Measurements from ENCODE around the gene FAM13C.
"Not testable (repeated sequence)": the region's sequence is repeated elsewhere in the genome, so short reads cannot be mapped to it uniquely, and the experiment has no call there.

Gene FAM13C

GRCh38 chr10:59223597-59223996 is 138.8 kb downstream of the FAM13C start:
- DNase-seq: not testable (repeated sequence)

GRCh38 chr10:59222788-59223187 is 139.6 kb downstream of the FAM13C start:
- DNase-seq: no peak

- DNase-seq: no peak
Measured at GRCh38 chr10:59216178-59216869, 146.0 kb downstream of the FAM13C start.

- DNase-seq: no peak
Measured at GRCh38 chr10:59214160-59214559, 148.2 kb downstream of the FAM13C start.

GRCh38 chr10:59212301-59212798 is 150.0 kb downstream of the FAM13C start:
- no peak for DNase-seq

- no peak for DNase-seq
Measured at GRCh38 chr10:59206204-59206720, 156.1 kb downstream of the FAM13C start.

Data from NCI-H748 treated with DMSO at 0.1 percent for 48 hours (cell line).